ENCODE results near the gene SETD2.

Gene SETD2

DNA sequence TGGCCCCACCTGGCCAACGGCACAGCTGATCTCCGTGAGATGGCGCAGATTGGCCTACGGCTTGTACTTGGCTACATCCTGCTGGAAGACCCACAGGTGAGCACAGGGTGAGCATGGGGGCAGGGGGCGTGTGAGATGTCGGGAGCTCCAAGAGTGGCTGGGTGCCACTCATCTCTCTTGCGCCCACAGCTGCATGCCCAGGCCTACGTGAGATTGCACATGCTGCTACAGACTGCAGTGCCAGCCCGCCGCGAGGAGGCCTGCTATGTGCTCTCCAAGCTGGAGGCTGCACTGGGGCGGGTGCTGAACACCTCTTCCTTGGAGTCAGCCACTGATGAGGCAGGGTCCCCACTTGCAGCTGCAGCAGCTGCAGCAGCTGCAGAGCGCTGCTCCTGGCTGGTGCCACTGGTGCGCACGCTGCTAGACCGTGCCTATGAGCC lies 162.2 kb downstream of the SETD2 start:
- DNase-seq, result no peak
- no peak for TF ChIP-seq GATA1 (IDR thresholded peaks at IDR 0.05; ENCODE audit: low read depth, low read length)
- no peak for TF ChIP-seq POLR2A (IDR thresholded peaks at IDR 0.05; ENCODE audit: low read length)

DNA sequence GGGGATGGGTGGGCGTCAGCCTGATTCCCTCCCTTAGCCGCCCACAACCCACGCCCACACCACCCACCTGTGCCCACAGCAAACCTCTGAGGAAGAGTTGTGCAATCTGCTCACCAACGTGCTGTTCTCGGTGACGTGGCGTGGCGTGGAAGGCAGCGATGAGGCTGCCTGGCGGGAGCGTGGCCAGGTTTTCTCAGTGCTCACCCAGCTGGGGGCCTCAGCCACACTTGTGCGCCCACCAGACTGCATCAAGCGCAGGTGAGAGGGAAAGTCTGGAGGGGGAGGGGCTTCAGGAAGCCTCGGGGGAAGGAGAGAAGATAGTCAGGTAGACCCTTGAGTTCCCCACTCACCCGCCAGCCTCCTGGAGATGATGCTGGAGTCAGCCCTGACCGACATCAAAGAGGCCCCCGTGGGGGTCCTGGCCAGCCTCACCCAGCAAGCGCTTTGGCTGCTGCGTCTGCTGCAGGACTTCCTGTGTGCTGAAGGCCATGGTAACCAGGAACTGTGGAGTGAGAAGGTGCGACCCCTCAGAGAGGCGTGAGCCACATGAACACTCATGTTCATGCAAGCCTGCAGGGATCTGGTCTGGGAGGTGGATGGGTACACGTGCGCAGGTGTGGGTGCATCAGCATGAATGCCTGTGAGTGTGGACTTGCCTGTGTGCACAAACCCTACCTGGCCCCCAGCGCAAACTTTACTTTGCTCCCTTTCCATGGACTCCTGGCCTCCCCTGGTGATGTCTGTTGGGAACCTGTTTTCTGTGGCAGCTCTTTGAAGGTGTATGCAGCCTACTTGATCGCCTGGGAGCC lies 162.8 kb downstream of the SETD2 start:
- DNase-seq, result no peak
- no peak for TF ChIP-seq GATA1 (IDR thresholded peaks at IDR 0.05; ENCODE audit: low read depth, low read length)
- TF ChIP-seq POLR2A (IDR thresholded peaks at IDR 0.05; ENCODE audit: low read length), result no peak

DNA sequence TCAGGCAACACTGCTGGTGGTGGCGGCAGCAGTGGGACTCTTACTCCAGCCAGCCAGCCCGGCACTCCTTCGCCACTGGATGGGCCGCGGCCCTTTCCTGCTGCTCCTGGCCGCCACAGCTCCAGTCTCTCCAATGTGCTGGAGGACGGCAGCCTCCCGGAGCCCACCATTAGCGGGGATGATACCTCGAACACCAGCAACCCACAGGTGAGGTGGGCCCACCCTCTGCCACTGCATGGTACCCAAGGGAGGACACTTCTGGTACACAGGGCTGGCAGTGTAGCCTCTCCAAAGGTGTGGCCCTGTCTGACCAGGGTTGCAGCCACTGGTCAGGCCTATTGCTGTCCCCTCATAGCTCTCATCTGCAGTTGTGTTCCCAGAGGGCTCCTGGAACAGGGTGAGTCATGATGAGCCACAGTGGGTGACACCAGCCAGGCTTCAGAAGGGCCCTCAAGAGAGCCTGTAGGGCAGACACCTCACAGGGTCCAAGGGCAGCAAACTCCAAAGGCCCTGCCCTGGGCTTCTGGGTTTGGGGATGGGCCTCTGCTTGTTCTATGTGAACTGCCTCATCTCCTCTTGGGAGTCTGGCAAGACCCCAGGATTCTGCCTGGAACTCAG lies 163.6 kb downstream of the SETD2 start:
- TF ChIP-seq POLR2A (IDR thresholded peaks at IDR 0.05; ENCODE audit: low read length), result no peak
- no peak for TF ChIP-seq GATA1 (IDR thresholded peaks at IDR 0.05; ENCODE audit: low read depth, low read length)
- peak in 1 of 2 experiments; percentile 23 for DNase-seq

DNA sequence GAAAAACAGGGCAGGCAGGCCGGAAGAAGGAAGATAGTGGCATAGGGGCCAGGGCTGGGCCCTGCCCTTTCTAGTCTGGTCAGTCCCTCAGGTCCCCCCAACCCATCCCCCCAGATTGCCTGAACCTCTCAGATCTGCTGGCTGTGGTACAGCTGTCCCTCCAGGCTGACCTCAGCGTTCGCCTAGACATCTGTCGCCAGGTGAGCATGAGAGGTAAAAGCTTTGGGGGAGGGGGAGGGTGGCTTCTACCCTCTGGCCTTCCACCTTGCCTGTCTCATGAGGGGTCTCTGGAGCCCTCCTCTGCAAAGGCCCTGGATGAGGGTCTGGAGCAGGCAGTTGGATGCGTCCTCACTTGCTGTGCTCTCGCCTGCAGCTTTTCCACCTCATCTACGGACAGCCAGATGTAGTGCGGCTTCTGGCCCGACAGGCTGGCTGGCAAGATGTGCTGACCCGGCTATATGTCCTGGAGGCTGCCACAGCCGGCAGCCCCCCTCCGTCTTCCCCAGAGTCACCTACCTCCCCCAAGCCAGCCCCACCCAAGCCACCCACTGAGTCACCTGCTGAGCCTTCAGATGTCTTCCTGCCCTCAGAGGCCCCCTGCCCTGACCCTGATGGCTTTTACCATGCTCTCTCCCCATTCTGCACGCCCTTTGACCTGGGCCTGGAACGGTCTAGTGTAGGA lies 164.3 kb downstream of the SETD2 start:
- DNase-seq, result no peak
- TF ChIP-seq GATA1 (IDR thresholded peaks at IDR 0.05; ENCODE audit: low read depth, low read length) (no peak), POLR2A (IDR thresholded peaks at IDR 0.05; ENCODE audit: low read length) (no peak)

DNA sequence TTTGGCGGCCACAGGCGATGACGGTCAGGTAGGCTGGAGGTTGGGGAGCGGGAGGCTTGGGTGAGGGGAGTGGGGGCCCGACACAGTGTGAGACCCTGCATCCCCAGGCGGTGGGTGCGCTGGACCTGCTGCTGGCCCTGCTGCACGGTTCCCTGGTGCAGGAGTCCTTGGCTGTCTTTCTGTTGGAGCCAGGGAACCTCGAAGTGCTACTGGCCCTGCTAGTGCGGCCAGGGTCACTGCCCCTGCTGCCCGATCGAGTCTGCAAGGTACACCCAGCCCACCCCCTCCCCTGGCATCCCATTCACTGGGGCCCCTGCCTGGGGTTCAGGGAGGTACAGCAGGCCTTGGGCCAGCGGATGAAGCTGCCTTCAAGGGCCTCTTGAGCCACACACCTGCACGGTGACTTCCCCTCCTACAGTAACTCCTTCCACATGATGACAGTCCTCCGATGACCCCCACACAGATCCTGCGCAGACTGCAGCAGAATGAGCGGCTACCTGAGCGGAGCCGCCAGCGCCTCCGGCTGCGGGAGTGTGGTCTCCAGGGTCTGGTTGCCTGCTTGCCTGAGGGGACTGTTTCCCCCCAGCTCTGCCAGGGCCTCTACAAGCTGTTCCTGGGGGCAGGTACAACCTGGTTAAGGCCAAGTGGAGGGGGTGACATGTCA lies 164.9 kb downstream of the SETD2 start:
- no peak for TF ChIP-seq POLR2A (IDR thresholded peaks at IDR 0.05; ENCODE audit: low read length)
- TF ChIP-seq GATA1 (IDR thresholded peaks at IDR 0.05; ENCODE audit: low read depth, low read length), result no peak
- no peak for DNase-seq

DNA sequence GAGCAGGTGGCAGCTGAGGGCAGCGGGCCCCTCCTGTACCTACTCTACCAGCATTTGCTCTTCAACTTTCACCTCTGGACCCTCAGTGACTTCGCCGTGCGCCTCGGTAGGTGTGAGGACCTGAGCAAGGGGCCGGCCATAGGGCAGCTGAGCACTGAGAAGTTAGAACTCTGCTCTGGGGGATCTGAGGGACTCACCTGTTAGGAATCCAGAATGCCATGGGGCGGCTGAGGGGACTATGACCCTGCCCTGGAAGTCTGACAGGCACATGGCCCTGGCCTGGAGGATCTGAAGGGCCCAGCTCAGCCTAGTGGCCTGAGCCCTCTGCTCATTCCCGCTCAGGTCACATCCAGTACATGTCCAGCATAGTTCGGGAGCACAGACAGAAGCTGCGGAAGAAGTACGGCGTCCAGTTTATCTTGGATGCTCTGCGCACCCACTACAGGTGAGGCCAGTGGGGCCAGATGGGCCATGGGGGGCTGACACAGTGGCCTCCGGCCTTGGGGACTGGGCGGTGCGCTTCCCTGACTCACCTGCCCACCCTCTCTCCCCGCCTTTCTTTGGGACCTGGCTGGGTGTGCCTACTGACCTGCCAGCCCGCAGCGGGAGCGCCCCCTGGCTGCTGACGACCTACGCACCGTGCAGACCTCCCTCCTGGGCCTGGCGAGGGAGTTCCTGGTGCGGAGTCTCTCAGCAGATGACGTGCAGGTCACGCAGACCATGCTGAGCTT lies 165.6 kb downstream of the SETD2 start:
- peak; percentile 70 to 87 for DNase-seq
- TF ChIP-seq GATA1 (IDR thresholded peaks at IDR 0.05; ENCODE audit: low read depth, low read length) (no peak), POLR2A (IDR thresholded peaks at IDR 0.05; ENCODE audit: low read length) (no peak)

DNA sequence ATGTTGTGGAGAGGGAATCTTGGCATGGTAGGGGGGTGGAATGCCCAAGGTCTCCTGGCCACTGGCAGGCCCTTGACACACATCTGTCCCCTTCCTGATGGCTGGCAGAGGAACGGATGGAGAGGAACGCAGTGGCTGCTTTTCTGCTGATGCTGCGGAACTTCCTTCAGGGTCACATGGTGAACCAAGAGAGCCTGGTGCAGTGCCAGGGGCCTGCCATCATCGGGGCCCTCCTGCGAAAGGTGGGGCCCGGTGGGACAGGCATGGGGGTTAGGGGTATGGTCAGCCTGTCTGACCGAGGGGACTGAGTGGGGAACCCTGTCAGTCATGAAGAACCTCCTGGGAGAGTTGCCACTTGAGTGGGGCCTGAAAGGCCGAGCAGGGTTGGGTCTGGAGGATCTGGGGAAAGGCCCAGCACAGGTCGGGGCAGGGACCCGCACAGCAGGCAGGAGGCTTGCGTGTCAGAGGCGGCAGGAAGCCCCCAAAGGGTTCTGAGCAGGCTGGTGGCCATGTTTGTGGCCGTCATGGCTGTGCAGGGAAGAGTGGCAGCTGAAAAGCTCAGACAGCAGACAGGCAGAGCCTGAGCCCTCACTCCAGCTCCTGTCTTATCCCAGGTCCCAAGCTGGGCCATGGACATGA lies 166.3 kb downstream of the SETD2 start:
- DNase-seq, result no peak
- TF ChIP-seq POLR2A (IDR thresholded peaks at IDR 0.05; ENCODE audit: low read length) (no peak), GATA1 (IDR thresholded peaks at IDR 0.05; ENCODE audit: low read depth, low read length) (no peak)

DNA sequence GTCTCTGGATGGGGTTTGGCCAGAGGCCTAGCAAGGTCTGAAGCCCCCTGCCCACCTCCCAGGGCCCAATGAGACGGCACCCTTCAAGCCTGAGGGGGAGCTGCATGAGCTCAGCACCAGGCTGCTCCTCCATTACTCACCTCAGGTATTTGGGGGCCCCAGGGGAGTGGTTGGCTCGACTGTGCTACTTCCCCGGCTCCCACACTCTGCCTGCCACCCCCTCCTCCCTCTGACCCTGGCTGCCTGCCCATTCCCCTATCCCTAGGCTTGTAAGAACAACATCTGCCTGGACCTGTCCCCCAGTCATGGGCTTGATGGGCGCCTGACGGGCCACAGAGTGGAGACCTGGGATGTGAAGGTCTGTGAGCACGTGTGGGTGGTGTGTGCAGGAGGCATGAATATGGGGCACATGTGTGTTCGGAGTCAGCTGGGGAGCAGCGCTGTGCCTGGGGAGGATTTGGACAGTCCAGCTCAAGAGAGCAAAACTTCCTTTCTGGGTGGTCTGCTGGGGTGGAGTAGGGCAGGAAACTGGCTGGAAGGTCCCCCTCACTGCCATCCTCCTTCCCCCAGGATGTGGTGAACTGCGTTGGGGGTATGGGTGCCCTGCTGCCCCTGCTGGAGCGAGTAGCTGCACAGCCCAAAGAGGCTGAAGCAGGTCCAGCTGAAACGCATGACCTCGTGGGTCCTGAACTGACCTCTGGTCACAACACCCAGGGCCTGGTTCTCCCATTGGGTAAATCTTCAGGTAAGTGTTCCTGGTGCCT lies 167.0 kb downstream of the SETD2 start:
- TF ChIP-seq POLR2A (IDR thresholded peaks at IDR 0.05; ENCODE audit: low read length) (no peak), GATA1 (IDR thresholded peaks at IDR 0.05; ENCODE audit: low read depth, low read length) (no peak)
- no peak for DNase-seq

DNA sequence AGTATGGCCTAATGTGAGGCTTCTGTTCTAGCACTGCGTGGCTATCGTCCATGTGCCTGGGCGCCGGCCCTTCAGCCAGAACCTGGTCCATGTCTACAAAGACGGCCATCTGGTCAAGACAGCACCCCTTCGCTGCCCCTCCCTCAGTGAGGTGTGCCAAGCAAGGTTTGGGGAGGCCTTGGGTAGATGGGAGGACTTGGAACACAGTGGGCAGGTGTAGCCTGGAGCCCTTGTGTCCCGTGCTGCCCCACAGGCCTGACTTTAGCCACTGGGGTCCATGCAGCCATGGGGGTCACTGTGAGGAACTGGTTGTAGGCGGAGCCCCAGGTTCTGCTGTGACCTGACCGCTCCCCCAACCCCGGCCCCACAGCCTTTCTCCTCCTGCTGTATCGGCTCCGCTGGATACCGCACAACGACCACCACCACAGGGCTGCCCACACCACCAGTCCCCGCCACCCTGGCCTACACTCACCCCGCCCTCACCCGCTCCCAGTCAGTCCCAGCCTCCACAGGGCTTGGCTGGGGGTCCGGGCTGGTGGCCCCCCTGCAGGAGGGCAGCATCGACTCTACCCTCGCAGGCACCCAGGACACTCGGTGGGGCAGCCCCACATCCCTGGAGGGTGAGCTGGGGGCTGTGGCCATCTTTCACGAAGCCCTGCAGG lies 167.9 kb downstream of the SETD2 start:
- TF ChIP-seq GATA1 (IDR thresholded peaks at IDR 0.05; ENCODE audit: low read depth, low read length) (no peak), POLR2A (IDR thresholded peaks at IDR 0.05; ENCODE audit: low read length) (no peak)
- no peak for DNase-seq

DNA sequence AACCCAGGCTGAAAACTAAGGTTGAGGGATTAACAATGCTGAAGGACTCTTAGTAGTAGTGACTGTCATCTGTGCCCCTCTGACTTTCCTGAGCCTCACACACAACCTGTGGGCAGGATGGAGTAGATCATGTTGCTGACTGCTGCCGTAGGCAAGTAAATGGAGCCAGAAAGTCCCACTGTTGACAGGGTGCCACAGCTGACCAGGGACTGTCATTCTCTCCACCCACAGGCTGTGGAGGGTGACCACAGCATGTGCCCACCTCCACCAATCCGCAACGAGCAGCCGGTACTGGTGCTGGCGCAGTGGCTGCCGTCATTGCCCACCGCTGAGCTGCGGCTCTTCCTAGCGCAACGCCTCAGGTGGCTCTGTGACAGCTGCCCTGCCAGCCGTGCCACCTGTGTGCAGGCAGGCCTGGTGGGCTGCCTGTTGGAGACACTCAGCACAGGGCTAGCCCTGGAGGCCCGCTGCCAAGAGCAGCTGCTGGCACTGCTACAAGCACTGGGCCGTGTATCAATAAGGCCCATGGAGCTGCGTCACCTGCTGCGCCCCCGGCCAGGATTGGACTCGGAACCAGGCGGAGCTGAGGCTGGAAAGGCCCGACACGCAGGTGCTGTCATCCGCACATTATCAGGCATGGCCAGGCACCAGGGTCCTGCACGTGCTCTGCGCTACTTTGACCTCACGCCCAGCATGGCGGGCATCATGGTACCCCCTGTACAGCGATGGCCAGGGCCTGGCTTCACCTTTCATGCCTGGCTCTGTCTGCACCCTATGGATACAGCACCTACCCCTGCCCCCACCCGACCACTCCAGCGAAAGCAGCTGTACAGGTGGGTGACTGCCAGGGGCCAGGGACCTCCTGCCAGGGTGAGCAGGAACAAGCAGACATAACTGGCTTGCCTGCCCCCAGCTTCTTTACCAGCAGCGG lies 168.8 kb downstream of the SETD2 start:
- DNase-seq, result no peak
- no peak for TF ChIP-seq GATA1 (IDR thresholded peaks at IDR 0.05; ENCODE audit: low read depth, low read length)
- no peak for TF ChIP-seq POLR2A (IDR thresholded peaks at IDR 0.05; ENCODE audit: low read length)

DNA sequence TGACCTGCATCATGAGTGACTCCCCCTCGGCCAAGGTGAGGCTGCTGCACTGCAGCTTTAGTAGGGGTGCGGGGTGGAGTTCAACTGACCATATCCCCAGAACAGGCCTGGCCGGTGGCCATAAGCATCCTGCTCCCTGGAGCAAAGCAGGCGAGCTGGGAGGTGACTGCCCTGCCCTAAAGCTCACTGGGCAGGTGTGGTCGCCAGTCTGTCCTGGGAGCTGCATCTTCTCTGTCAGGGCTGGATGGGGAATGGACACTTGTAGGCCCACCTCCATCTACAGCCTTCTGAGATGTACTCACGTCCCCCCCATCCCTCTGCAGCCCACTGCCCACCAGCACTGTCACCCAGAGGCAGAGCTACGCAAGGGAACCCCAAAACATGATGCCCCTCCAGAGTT lies 169.9 kb downstream of the SETD2 start:
- TF ChIP-seq POLR2A (IDR thresholded peaks at IDR 0.05; ENCODE audit: low read length) (no peak), GATA1 (IDR thresholded peaks at IDR 0.05; ENCODE audit: low read depth, low read length) (no peak)
- DNase-seq, result no peak
